OCI-LY7 (cell line): Measurements from ENCODE around the gene TRPV6. TPM values are rescaled to one million over a fixed set of nuclear protein-coding genes. Genes with fewer than 3 reads are reported as not detected.

Source experiments
- BruUV-seq: library from RNA; stranded (reverse); fragments of 400-500 nt; replicated peaks from 2 replicates; lab custom pipeline; 2021; lab: Mats Ljungman, UMichigan
- CTCF ChIA-PET: fragments of 300-600 bp; sonication (Branson Sonifier 250); formaldehyde crosslinking; loops from one replicate; lab custom pipeline; 2022; ENCODE audit warnings: antibody characterized with exemption; ENCODE audit not compliant: unreplicated experiment; lab: Charles Lee
- POLR2A ChIA-PET: fragments of 300-600 bp; sonication (Branson Sonifier 250); formaldehyde crosslinking; loops from one replicate; lab custom pipeline; 2022; ENCODE audit warnings: antibody characterized with exemption; lab: Charles Lee
- DNase-seq: peaks from one replicate; pipeline ENCODE4 v3.0.0-alpha.2; 2015; ENCODE audit warnings: low spot score
- H2AFZ ChIP-seq: fragments of 200-600 bp; sonication (generic), shearing (Covaris generic); 2 replicates; pipeline ENCODE4 v1.6.1; 2014; ENCODE audit warnings: mild to moderate bottlenecking, antibody characterized with exemption, low read length, moderate library complexity
- H3K27ac ChIP-seq: fragments of 200-600 bp; sonication (generic); 2 replicates; pipeline ENCODE4 v1.5.1; 2014; ENCODE audit warnings: mixed run types, low read depth, mild to moderate bottlenecking, moderate library complexity, low read length, inconsistent platforms; ENCODE audit not compliant: poor library complexity, severe bottlenecking
- H3K36me3 ChIP-seq: fragments of 200-600 bp; sonication (generic); 2 replicates; pipeline ENCODE4 v1.6.1; 2014; ENCODE audit warnings: mild to moderate bottlenecking, antibody characterized with exemption, low read length, moderate library complexity, mixed read lengths; ENCODE audit not compliant: insufficient read depth
- H3K4me1 ChIP-seq: fragments of 200-600 bp; sonication (generic); 2 replicates; pipeline ENCODE4 v1.5.1; 2014; ENCODE audit warnings: mild to moderate bottlenecking, low read length; ENCODE audit not compliant: insufficient read depth, poor library complexity, severe bottlenecking
- H3K4me2 ChIP-seq: fragments of 200-600 bp; sonication (generic); 2 replicates; pipeline ENCODE4 v1.6.1; 2014; ENCODE audit warnings: mild to moderate bottlenecking, low read length
- H3K4me3 ChIP-seq: fragments of 200-600 bp; sonication (generic); 2 replicates; pipeline ENCODE4 v1.5.1; 2014; ENCODE audit warnings: mild to moderate bottlenecking, low read depth, low read length; ENCODE audit not compliant: poor library complexity, severe bottlenecking
- H3K79me2 ChIP-seq: fragments of 200-600 bp; sonication (generic); 2 replicates; pipeline ENCODE4 v1.6.1; 2016; ENCODE audit warnings: low read depth, mild to moderate bottlenecking, low read length, moderate library complexity, mixed read lengths; ENCODE audit not compliant: insufficient read depth
- H3K9me2 ChIP-seq: fragments of 200-600 bp; sonication (generic); 2 replicates; pipeline ENCODE4 v1.6.1; 2016; ENCODE audit warnings: mild to moderate bottlenecking, low read length, mixed read lengths; ENCODE audit not compliant: insufficient read depth
- H3K9me3 ChIP-seq: fragments of 200-600 bp; sonication (generic); 2 replicates; pipeline ENCODE4 v1.6.1; 2014; ENCODE audit warnings: mild to moderate bottlenecking, mixed run types, low read length, mixed read lengths
- H4K20me1 ChIP-seq: fragments of 200-600 bp; sonication (generic); 2 replicates; pipeline ENCODE4 v1.6.1; 2014; ENCODE audit warnings: mild to moderate bottlenecking, antibody characterized with exemption, low read length, moderate library complexity, mixed read lengths; ENCODE audit not compliant: insufficient read depth
- CTCF ChIP-seq: fragments of 200-600 bp; sonication (generic); conservative IDR thresholded peaks from 2 replicates; pipeline ENCODE4 v1.5.1; 2014; ENCODE audit warnings: mild to moderate bottlenecking, antibody characterized with exemption, low read length, moderate library complexity, mixed read lengths
- EZH2phosphoT487 ChIP-seq: fragments of 200-600 bp; sonication (generic); IDR thresholded peaks from 2 replicates; pipeline ENCODE4 v1.6.1; 2018; ENCODE audit warnings: low read depth, borderline replicate concordance, mild to moderate bottlenecking, mixed run types, antibody characterized with exemption, low read length, moderate library complexity, mixed read lengths
- intact Hi-C: fragments of 100-400 bp; cut with micrococcal nuclease; formaldehyde crosslinking; loops from one replicate; pipeline ENCODE4 v1.10.0; 2022; ENCODE audit not compliant: unreplicated experiment
- total RNA-seq, 2 experiments: library from RNA; depleted of rRNA in 1 of 2; stranded (reverse); fragments of >200 nt in 1 of 2; shearing (Covaris generic) in 1 of 2; gene quantifications; 2 replicates each; pipeline ENCODE4 v1.2.3, GENCODE V29; 2014 to 2022

The TRPV6 gene
- total RNA-seq, 2 experiments from 2014 or later, result not detected

DNA sequence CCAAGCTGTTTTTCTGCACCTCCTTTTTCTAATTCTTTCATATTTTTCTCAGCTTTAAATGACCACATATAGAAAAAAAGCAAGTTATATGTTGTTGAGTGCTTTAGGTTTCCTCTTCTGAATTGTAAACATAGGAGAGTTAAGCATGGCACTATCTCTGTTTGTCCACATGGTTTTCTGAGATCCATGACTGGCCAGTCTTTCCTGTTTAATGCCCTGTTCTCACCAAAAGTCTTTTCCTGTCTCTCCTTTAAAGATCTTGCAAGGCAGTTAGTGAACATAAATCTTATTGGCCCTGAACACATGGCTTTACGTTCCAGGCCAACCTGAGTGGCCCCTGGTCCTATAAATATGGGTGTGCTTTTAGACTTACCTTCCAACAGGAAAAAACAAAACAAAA, 28.6 kb upstream of the TRPV6 start:
- H3K4me2 ChIP-seq, result no peak overlapping the region
- no peak overlapping the region for H3K27ac ChIP-seq
- intact Hi-C loops, result no loop called here
- no peak overlapping the region for H3K4me3 ChIP-seq
- no peaks in the 10 kb centered on the region for H4K20me1 ChIP-seq
- H3K9me2 ChIP-seq, result no peaks in the 10 kb centered on the region
- no peak overlapping the region for H2AFZ ChIP-seq
- H3K79me2 ChIP-seq, result no peaks in the 10 kb centered on the region
- H3K4me1 ChIP-seq, result no peaks in the 10 kb centered on the region
- no peak for DNase-seq
- BruUV-seq, result no TSS peak
- ChIA-PET CTCF (no interaction called here), POLR2A (no interaction called here)
- TF ChIP-seq EZH2phosphoT487 (no peak), CTCF (no peak)
- no peaks in the 10 kb centered on the region for H3K9me3 ChIP-seq
- no peaks in the 10 kb centered on the region for H3K36me3 ChIP-seq

DNA sequence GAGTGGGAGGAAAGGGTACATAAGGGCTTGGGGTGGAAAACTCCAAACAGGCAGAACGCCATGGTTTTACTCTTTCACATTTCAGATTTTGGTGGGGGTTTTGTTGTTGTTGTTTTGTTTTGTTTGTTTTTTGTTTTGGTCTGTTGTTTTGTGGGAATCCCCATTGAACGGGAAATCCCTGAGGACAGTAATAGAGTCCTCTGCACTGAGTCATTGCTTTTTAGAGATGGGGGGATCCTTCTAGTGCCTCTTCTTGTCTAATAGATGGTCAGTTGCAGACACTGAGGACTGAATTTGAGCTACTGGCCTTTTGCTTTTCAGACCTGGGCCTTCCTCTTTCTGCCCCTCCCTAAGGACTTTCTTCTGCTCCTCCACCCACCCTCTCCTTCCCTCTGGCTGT, 28.0 kb upstream of the TRPV6 start:
- H3K79me2 ChIP-seq, result no peaks in the 10 kb centered on the region
- BruUV-seq, result no TSS peak
- H3K27ac ChIP-seq, result no peak overlapping the region
- no peak for DNase-seq
- TF ChIP-seq EZH2phosphoT487 (no peak), CTCF (no peak)
- CTCF ChIA-PET, result no interaction called here
- no peaks in the 10 kb centered on the region for H4K20me1 ChIP-seq
- no peak overlapping the region for H3K4me3 ChIP-seq
- POLR2A ChIA-PET, result no interaction called here
- no peaks in the 10 kb centered on the region for H3K36me3 ChIP-seq
- H2AFZ ChIP-seq, result no peak overlapping the region
- no peaks in the 10 kb centered on the region for H3K9me2 ChIP-seq
- H3K4me1 ChIP-seq, result no peaks in the 10 kb centered on the region
- intact Hi-C loops, result no loop called here
- no peaks in the 10 kb centered on the region for H3K9me3 ChIP-seq
- no peak overlapping the region for H3K4me2 ChIP-seq

GRCh38 chr7:142913051-142913450, 27.5 kb upstream of the TRPV6 start:
- Histone ChIP-seq H3K36me3 (no peaks in the 10 kb centered on the region), H3K4me1 (no peaks in the 10 kb centered on the region), H3K4me2 (no peak overlapping the region), H3K4me3 (no peak overlapping the region), H2AFZ (no peak overlapping the region), H3K79me2 (no peaks in the 10 kb centered on the region), H4K20me1 (no peaks in the 10 kb centered on the region), H3K9me2 (no peaks in the 10 kb centered on the region), H3K27ac (no peak overlapping the region), H3K9me3 (no peaks in the 10 kb centered on the region)
- DNase-seq, result no peak
- TF ChIP-seq CTCF, result no peak
- TF ChIP-seq EZH2phosphoT487, result no peak
- ChIA-PET POLR2A (no interaction called here), CTCF (no interaction called here)
- intact Hi-C loops, result no loop called here
- no TSS peak for BruUV-seq
